ENCODE results near the gene CTTN.

CTTN gene

GRCh38 chr11:70410276-70411205 lies 12.2 kb downstream of the CTTN start:
- no peak for DNase-seq

- no peak for DNase-seq
Observed at GRCh38 chr11:70411713-70412452, 13.6 kb downstream of the CTTN start.

- DNase-seq = no peak
Observed at GRCh38 chr11:70413151-70413550, 14.8 kb downstream of the CTTN start.

- DNase-seq = no peak
Observed at GRCh38 chr11:70414341-70415100, 16.2 kb downstream of the CTTN start.

GRCh38 chr11:70415191-70415590 lies 16.9 kb downstream of the CTTN start:
- no peak for DNase-seq

- no peak for DNase-seq
Observed at GRCh38 chr11:70415642-70416395, 17.5 kb downstream of the CTTN start.

- DNase-seq = no peak
Observed at GRCh38 chr11:70416881-70417280, 18.6 kb downstream of the CTTN start.

GRCh38 chr11:70418130-70418529 lies 19.8 kb downstream of the CTTN start:
- no peak for DNase-seq

- DNase-seq = no peak
Observed at GRCh38 chr11:70419307-70420007, 21.1 kb downstream of the CTTN start.

- DNase-seq = no peak
Observed at GRCh38 chr11:70420008-70420464, 21.7 kb downstream of the CTTN start.

GRCh38 chr11:70420496-70420895 lies 22.2 kb downstream of the CTTN start:
- no peak for DNase-seq

- no peak for DNase-seq
Observed at GRCh38 chr11:70421123-70421522, 22.8 kb downstream of the CTTN start.

- DNase-seq = no peak
Observed at GRCh38 chr11:70422692-70423522, 24.6 kb downstream of the CTTN start.

- no peak for DNase-seq
Observed at GRCh38 chr11:70423523-70424505, 25.5 kb downstream of the CTTN start.

GRCh38 chr11:70424765-70425344 lies 26.5 kb downstream of the CTTN start:
- no peak for DNase-seq

GRCh38 chr11:70427436-70427835 lies 29.1 kb downstream of the CTTN start:
- no peak for DNase-seq

- DNase-seq = no peak
Observed at GRCh38 chr11:70428701-70429427, 30.5 kb downstream of the CTTN start.

- DNase-seq = no peak
Observed at GRCh38 chr11:70429428-70429705, 31.0 kb downstream of the CTTN start.
